ENCODE results near the gene NRTN.
"Not testable (repeated sequence)": the region's sequence is repeated elsewhere in the genome, so short reads cannot be mapped to it uniquely, and the experiment has no call there.

NRTN gene

DNA sequence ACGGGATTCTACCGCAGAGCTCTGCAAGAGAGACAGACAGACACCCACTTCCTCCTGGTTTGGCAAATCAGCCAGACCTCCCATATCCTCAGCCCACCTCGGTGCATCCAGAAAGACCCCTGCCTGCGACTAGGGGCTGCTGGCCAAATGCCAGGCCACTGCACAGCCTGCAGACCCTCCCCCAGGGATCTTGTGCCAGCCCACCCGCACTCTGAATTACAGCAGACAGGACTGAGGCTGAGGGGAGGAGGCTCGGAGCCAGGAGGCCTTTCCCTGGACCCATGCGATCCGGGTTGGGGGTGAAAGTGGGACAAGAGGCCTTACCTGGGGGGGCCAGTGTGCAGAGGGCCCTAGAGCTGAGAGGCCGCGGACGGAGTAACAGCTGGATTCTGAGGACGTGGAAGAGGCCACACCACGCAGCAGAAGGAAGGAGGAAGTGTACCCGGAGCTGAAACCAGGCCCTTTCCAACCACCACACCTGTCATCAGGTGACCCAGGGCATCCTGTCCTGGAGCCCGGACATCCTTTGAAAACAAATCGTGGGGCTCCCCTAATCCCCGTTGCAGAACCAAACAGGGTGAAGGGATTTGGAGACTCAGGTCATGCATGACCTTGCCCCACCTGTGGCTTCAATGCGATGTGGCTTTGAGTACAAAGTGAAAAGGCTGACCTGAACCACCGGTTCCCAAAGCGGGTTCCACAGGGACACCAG is 33.6 kb downstream of the NRTN start:
- no peak overlapping the region for H3K4me3 ChIP-seq (ENCODE audit: low read depth, low read length)
- TF ChIP-seq, protein P1, sequence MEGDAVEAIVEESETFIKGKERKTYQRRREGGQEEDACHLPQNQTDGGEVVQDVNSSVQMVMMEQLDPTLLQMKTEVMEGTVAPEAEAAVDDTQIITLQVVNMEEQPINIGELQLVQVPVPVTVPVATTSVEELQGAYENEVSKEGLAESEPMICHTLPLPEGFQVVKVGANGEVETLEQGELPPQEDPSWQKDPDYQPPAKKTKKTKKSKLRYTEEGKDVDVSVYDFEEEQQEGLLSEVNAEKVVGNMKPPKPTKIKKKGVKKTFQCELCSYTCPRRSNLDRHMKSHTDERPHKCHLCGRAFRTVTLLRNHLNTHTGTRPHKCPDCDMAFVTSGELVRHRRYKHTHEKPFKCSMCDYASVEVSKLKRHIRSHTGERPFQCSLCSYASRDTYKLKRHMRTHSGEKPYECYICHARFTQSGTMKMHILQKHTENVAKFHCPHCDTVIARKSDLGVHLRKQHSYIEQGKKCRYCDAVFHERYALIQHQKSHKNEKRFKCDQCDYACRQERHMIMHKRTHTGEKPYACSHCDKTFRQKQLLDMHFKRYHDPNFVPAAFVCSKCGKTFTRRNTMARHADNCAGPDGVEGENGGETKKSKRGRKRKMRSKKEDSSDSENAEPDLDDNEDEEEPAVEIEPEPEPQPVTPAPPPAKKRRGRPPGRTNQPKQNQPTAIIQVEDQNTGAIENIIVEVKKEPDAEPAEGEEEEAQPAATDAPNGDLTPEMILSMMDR (IDR thresholded peaks at IDR 0.05; ENCODE audit: low read depth, low read length), result no peak
- in situ Hi-C loops (cut with HindIII; ENCODE audit: low sequenced_read_pairs), result no loop called here
- DNase-seq (ENCODE audit: low read depth, low spot score), result no peak

DNA sequence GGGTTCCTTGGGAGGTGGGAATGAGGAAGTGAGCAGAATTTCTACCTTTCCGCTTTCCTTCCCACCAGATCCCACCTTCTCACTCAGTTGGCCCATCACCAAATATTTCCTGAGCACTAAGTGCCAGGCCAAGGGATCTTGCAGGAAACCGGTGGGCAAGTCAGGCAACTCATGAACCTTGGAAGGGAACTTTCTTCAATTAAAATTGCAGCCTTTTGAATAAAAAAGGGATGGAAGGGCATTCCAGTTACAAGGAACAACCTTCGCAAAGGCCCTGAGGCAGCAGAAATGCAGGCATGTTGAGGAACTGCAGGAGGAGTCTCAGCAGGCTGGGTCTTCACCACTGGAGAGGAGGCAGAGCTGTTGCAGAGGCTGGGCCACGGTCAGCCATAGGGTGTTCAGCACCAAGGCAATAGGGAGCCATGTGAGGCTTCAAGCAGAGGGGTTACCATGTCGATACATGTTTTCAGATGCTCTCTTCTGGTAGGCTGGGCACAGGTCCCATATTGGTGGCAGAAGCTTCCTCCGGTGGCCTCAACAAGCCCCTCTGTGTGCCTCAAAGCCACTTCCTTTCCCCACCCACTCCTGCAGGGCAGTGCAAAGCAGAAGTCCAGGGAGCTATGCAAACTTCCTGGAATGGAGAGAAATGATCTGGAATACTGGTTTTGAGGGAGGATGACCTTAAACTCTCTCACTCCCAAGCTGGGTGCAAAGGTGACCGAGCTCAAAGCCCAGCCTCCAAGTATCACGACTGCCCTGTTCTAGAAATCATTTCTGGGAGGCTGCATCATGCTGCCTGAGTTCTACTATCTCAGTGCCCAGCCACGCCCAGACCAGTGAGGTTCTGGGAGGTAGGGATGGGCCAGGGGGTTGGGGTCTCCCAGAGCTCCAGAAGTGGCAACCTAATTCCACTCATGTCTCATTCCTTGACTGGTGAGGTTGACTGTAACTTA is 34.5 kb downstream of the NRTN start, which contains the start of gene FUT6:
FUT6 (minus strand) TSS at position 638 of the 953 bp plus-strand sequence. CDS start 7,135 bp downstream, outside the sequence.
- H3K4me3 ChIP-seq (ENCODE audit: low read depth, low read length), result no peak within 1 kb of the TSS
- DNase-seq (ENCODE audit: low read depth, low spot score), result no peak
- TF ChIP-seq, protein P1 (IDR thresholded peaks at IDR 0.05; ENCODE audit: low read depth, low read length), result no peak
- in situ Hi-C loops (cut with HindIII; ENCODE audit: low sequenced_read_pairs), result no loop called here

DNA sequence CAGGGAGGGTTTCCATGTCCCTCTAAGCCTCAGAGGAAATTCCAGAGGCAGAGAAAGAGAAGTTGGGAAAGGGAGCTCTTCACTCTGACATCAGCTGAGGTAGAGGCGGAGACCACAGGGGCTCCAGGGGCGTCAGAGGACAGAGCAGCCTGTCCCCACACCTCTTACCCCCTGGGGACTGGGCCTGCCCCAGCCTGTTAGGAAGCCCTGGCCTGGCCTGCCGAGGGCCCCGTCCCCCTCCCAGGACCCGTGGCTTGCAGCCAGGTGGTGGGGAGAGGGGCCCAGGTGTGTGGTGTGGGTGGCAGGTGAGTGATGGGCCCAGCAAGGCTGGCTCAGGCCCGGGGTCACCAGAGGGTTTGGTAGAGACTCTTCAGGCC is 36.9 kb downstream of the NRTN start:
- H3K4me3 ChIP-seq (ENCODE audit: low read depth, low read length); in situ Hi-C loops (cut with HindIII; ENCODE audit: low sequenced_read_pairs); DNase-seq (ENCODE audit: low read depth, low spot score): not testable (repeated sequence)

DNA sequence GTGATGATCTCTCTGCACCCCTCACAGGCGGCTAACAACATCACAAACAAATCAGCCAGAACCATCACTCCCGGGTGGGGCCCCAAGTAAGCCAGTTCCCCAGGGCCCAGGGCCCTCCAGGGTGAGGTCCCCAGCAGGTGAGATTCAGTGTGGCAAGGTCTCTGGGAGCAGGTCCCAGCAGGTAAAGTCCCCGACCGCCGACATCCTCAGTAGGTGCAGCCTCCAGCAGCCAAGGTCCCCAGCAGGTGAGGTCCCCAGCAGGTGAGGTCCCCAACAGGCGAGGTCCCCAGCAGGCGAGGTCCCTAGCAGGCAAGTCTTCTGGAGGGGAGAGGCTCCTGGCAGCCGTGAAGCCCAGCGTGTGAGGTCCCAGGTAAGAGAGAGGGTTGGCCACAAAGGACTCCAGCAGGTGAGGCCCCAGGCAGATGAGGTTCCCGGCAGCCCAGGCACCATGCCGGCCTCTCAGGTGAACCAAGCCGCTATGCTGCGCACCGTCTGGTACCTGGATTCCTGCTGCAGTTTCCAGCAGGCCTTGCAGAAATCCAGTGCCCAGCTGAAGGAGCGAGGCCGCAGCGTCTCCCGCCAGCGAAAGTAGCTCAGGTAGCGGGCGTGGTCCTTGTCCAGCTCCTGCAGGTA is 38.5 kb downstream of the NRTN start:
- DNase-seq (ENCODE audit: low read depth, low spot score), result no peak
- no peak overlapping the region for H3K4me3 ChIP-seq (ENCODE audit: low read depth, low read length)
- TF ChIP-seq, protein P1 (IDR thresholded peaks at IDR 0.05; ENCODE audit: low read depth, low read length), result no peak
- in situ Hi-C loops (cut with HindIII; ENCODE audit: low sequenced_read_pairs), result no loop called here

DNA sequence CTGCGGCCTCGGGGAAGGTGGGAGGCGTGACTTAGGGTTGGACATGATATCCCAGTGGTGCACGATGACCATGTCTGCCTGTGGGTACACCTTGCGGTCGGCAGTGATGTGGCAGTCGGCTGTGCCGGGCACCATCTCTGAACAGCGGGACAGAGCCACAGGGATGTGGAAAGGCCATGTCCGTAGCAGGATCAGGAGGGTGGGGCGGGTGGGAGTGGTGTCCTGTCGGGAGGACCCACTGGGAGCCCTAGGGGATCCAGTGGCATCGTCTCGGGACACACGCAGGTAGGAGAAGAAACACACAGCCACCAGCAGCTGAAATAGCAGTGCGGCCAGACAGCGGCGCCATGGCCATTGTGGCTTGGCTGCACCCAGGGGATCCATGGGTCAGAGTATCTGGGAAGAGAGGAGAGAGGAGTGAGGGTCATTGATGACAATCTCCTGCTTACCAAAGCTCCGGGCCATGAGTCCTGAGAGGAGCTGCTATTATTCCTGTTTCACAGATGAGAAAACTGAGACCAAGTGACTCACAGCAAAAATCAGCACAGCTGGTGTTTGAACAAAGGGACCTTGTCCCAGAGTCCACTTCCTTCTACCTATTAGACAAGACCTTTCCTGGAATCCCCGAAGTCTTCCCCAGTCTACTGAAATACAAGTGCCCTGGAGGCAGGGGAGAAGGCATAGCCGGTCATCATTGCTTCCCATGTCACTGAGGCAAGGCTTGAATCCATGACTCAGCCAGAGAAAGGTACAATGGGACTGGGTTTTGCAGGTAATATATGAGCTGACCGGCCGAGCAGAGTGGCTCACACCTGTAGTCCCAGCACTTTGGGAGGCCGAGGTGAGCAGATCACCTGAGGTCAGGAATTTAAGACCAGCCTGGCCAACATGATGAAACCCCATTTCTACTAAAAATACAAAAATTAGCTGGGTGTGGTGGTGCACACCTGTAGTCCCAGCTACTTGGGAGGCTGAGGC is 39.9 kb downstream of the NRTN start:
- no peak for DNase-seq (ENCODE audit: low read depth, low spot score)
- H3K4me3 ChIP-seq (ENCODE audit: low read depth, low read length), result no peak overlapping the region
- in situ Hi-C loops (cut with HindIII; ENCODE audit: low sequenced_read_pairs), result no loop called here
- TF ChIP-seq, protein P1 (IDR thresholded peaks at IDR 0.05; ENCODE audit: low read depth, low read length), result no peak

DNA sequence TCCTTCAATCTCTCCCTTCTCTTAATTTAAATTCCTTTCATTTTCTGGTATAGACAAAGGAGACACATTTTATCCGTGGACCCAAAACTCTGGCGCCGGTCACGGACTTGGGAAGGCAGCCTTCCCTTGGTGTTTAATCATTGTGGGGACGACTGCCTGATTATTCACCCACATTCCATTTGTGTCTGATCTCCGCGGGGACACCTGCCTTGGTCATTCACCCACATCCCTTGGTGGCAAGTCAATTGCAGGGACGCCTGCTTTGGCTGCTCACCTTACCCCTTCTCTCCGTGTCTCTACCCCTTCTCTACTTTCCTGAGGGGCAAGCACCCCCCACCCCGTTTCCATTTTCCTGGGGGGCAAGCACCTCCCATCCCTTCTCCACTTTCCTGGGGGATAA is 43.0 kb downstream of the NRTN start:
- H3K4me3 ChIP-seq (ENCODE audit: low read depth, low read length); in situ Hi-C loops (cut with HindIII; ENCODE audit: low sequenced_read_pairs); DNase-seq (ENCODE audit: low read depth, low spot score): not testable (repeated sequence)

DNA sequence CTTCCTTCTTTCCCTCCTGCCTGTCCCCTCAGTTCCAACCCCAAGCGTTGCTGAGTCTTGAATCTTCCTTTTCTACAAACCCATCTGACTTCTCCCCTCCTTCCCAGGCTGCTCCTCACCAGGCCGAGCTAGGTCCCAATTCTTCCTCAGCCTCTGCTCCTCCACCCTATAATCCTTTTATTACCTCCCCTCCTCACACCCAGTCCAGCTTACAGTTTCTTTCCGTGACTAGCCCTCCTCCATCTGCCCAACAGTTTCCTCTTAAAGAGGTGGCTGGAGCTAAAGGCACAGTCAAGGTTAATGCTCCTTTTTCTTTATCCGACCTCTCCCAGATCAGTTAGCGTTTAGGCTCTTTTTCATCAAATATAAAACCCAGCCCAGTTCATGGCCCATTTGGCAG is 43.8 kb downstream of the NRTN start:
- in situ Hi-C loops (cut with HindIII; ENCODE audit: low sequenced_read_pairs); H3K4me3 ChIP-seq (ENCODE audit: low read depth, low read length); DNase-seq (ENCODE audit: low read depth, low spot score): not testable (repeated sequence)
